Testis (tissue), 3 donors: ENCODE data around the gene RPS15A. TPM values are rescaled to one million over a fixed set of nuclear protein-coding genes. Genes with fewer than 3 reads are reported as not detected.

Experiments used
- DNase-seq: peaks from one replicate; pipeline ENCODE4 v3.0.0-alpha.2; 2019
- H3K27ac ChIP-seq, 2 donors: fragments of 200-600 bp; sonication (generic); one replicate each; pipeline ENCODE4 v1.5.1; 2019
- H3K27me3 ChIP-seq: fragments of 200-600 bp; sonication (generic); one replicate; pipeline ENCODE4 v1.5.1; 2019
- H3K36me3 ChIP-seq: fragments of 200-600 bp; sonication (generic); one replicate; pipeline ENCODE4 v1.5.1; 2017; ENCODE audit warnings: low read depth; ENCODE audit errors: missing control alignments
- H3K4me1 ChIP-seq: fragments of 200-600 bp; sonication (generic); one replicate; pipeline ENCODE4 v1.5.1; 2019
- H3K4me3 ChIP-seq, 2 donors: fragments of 200-600 bp; sonication (generic); one replicate each; pipeline ENCODE4 v1.5.1; 2017 to 2019
- H3K9me3 ChIP-seq: fragments of 200-600 bp; sonication (generic); one replicate; pipeline ENCODE4 v1.5.1; 2017
- CTCF ChIP-seq, 3 experiments: fragments of 450-650 bp in 2 of 3; fragments of 200-600 bp in 1 of 3; sonication (generic) in 1 of 3; IDR thresholded peaks; one replicate each; pipeline ENCODE4 v1.5.1; 2016 to 2019; ENCODE audit warnings: antibody characterized with exemption in 3 of 3, mild to moderate bottlenecking in 2 of 3, moderate library complexity in 1 of 3
- POLR2A ChIP-seq: fragments of 450-650 bp; IDR thresholded peaks from one replicate; pipeline ENCODE4 v1.6.1; 2017; ENCODE audit warnings: antibody characterized with exemption, mild to moderate bottlenecking, moderate library complexity
- WGBS, 2 donors: methylation state at CpG; one replicate each; pipeline ENCODE4 v1.1.5; 2018; 5-methylcytosine and 5-hydroxymethylcytosine counted together
- intact Hi-C: fragments of 100-400 bp; cut with DNase I; formaldehyde crosslinking; loops from one replicate; pipeline ENCODE4 v1.15.1; 2023; ENCODE audit warnings: low total_unique reads
- polyA plus RNA-seq: library from polyadenylated mRNA; stranded (reverse); fragments of 350-450 nt; fragmentation: Illumina TruSeq; extraction: RNeasy Lipid Tissue Mini Kit (QIAGEN cat#74804); gene quantifications from one replicate; pipeline ENCODE4 v1.2.3, GENCODE V29; 2014; ENCODE audit warnings: low read depth, low replicate concordance; ENCODE audit not compliant: insufficient read depth
- total RNA-seq, 2 donors: library from RNA; depleted of rRNA; stranded (reverse); fragments of >200 nt; gene quantifications; one replicate each; pipeline ENCODE4 v1.2.3, GENCODE V29; 2016

The RPS15A gene
- total and polyA plus RNA-seq, 3 donors from 2014 or later = 342 to 1,223 (median 970) TPM

GRCh38 chr16:18800293-18800692 lies 10.2 kb upstream of the RPS15A start:
- Histone ChIP-seq H3K4me3 (peak overlapping the region; percentile 84 to 88), H3K27ac (peak overlapping the region; percentile 51 to 80), H3K4me1 (peaks cover 8% of the 10 kb centered on the region), H3K27me3 (no peaks in the 10 kb centered on the region), H3K9me3 (no peaks in the 10 kb centered on the region), H3K36me3 (no peaks in the 10 kb centered on the region)
- DNase-seq = no peak
- intact Hi-C loops = no loop called here
- 4 to 5% methylated on average over 8 of the region's 8 CpGs for WGBS, 2 donors
- TF ChIP-seq CTCF (IDR thresholded peaks at IDR 0.05) = no peak
- TF ChIP-seq POLR2A = no peak

GRCh38 chr16:18799500-18799899 lies 9.4 kb upstream of the RPS15A start:
- intact Hi-C loops = no loop called here
- Histone ChIP-seq H3K27ac (no peak overlapping the region), H3K27me3 (no peaks in the 10 kb centered on the region), H3K4me3 (peak overlapping the region in 1 of 2 donors; percentile 84), H3K36me3 (no peaks in the 10 kb centered on the region), H3K4me1 (peaks cover 8% of the 10 kb centered on the region), H3K9me3 (no peaks in the 10 kb centered on the region)
- 57 to 62% methylated on average over 3 of the region's 3 CpGs for WGBS, 2 donors
- no peak for DNase-seq
- TF ChIP-seq POLR2A (no peak), CTCF (IDR thresholded peaks at IDR 0.05) (no peak)

- intact Hi-C loops = no loop called here
Measured at GRCh38 chr16:18797746-18798145, 7.6 kb upstream of the RPS15A start.

GRCh38 chr16:18796377-18796776 lies 6.2 kb upstream of the RPS15A start:
- TF ChIP-seq POLR2A = no peak
- no peak for TF ChIP-seq CTCF (IDR thresholded peaks at IDR 0.05)
- 43 to 47% methylated on average over 1 of the region's 1 CpG for WGBS, 2 donors
- no peak overlapping the region for H3K4me3 ChIP-seq
- peaks cover 8% of the 10 kb centered on the region for H3K4me1 ChIP-seq
- no peaks in the 10 kb centered on the region for H3K27me3 ChIP-seq
- no peak for DNase-seq
- no peaks in the 10 kb centered on the region for H3K9me3 ChIP-seq
- no peak overlapping the region for H3K27ac ChIP-seq
- no peaks in the 10 kb centered on the region for H3K36me3 ChIP-seq
- intact Hi-C loops = no loop called here

More at GRCh38 chr16:18797746-18798145, 7.6 kb upstream of the RPS15A start:
- Histone ChIP-seq H3K27ac (no peak overlapping the region), H3K4me3 (no peak overlapping the region), H3K9me3 (no peaks in the 10 kb centered on the region), H3K36me3 (no peaks in the 10 kb centered on the region), H3K4me1 (peaks cover 8% of the 10 kb centered on the region), H3K27me3 (no peaks in the 10 kb centered on the region)
- DNase-seq = no peak
- no peak for TF ChIP-seq POLR2A
- no peak for TF ChIP-seq CTCF (IDR thresholded peaks at IDR 0.05)
- WGBS, 2 donors = 42 to 50% methylated on average over 4 of the region's 4 CpGs

- DNase-seq = no peak
- Histone ChIP-seq H3K27me3 (no peaks in the 10 kb centered on the region), H3K36me3 (no peaks in the 10 kb centered on the region), H3K9me3 (no peaks in the 10 kb centered on the region), H3K4me3 (no peak overlapping the region), H3K27ac (no peak overlapping the region), H3K4me1 (peaks cover 10% of the 10 kb centered on the region)
- intact Hi-C loops = no loop called here
- TF ChIP-seq POLR2A (no peak), CTCF (IDR thresholded peaks at IDR 0.05) (no peak)
- 80 to 82% methylated on average over 11 of the region's 11 CpGs for WGBS, 2 donors
Measured at GRCh38 chr16:18792836-18793433, 2.8 kb upstream of the RPS15A start.
